Heart right ventricle (tissue), 16 donors: Measurements from ENCODE around the gene TMEM147. TPM values are rescaled to one million over a fixed set of nuclear protein-coding genes. Genes with fewer than 3 reads are reported as not detected.

Experiments used
- ATAC-seq, 8 donors: fragments of 200-7000 bp; cut with Tn5 transposase; one replicate each; pipeline ENCODE4 v1.9.1; 2020; ENCODE audit warnings: mild to moderate bottlenecking in 8 of 8, moderate library complexity in 8 of 8, moderate number of reproducible peaks in 1 of 8
- DNase-seq, 2 donors: peaks; one replicate each; pipeline ENCODE4 v3.0.0-alpha.2; 2020
- H3K27ac ChIP-seq, 10 donors: fragments of 200-600 bp; sonication (generic) in 2 of 10; one replicate each; pipeline versions ENCODE4 v1.5.0 to v1.8.0; 2020 to 2022; ENCODE audit warnings: mild to moderate bottlenecking in 3 of 10
- H3K27me3 ChIP-seq, 7 donors: fragments of 200-600 bp; one replicate each; pipeline ENCODE4 v1.8.0; 2021 to 2022; ENCODE audit warnings: mild to moderate bottlenecking in 2 of 7
- H3K36me3 ChIP-seq, 9 donors: fragments of 200-600 bp; sonication (generic) in 1 of 9; one replicate each; pipeline versions ENCODE4 v1.5.0 to v1.8.0; 2020 to 2022; ENCODE audit warnings: mild to moderate bottlenecking in 2 of 9
- H3K4me1 ChIP-seq, 9 donors: fragments of 200-600 bp; sonication (generic) in 1 of 9; one replicate each; pipeline versions ENCODE4 v1.5.0 to v1.8.0; 2020 to 2022; ENCODE audit warnings: mild to moderate bottlenecking in 4 of 9
- H3K4me3 ChIP-seq, 10 donors: fragments of 200-600 bp; sonication (generic) in 2 of 10; one replicate each; pipeline versions ENCODE4 v1.5.0 to v1.8.0; 2020 to 2022; ENCODE audit warnings: mild to moderate bottlenecking in 7 of 10, moderate library complexity in 2 of 10
- H3K9me3 ChIP-seq, 11 donors: fragments of 200-600 bp in 10 of 11; sonication (generic) in 2 of 11; one replicate each; pipeline versions ENCODE4 v1.5.0 to v1.8.0; 2013 to 2022; ENCODE audit warnings: mild to moderate bottlenecking in 2 of 11, control low read depth in 1 of 11, moderate library complexity in 1 of 11
- WGBS, 2 donors: extraction: QIAGEN DNeasy Blood & Tissue Kit; methylation state at CpG; one replicate each; pipeline ENCODE4 v1.1.7; 2013; ENCODE audit warnings: inconsistent platforms in 1 of 2; 5-methylcytosine and 5-hydroxymethylcytosine counted together
- intact Hi-C, 10 donors: fragments of 100-400 bp; cut with DNase I; formaldehyde crosslinking; loops; one replicate each; pipeline versions ENCODE4 v1.11.1 to v1.14.2; 2022
- polyA plus RNA-seq, 2 donors: library from polyadenylated mRNA; stranded (reverse); fragments of 200-250 nt; gene quantifications; one replicate each; pipeline ENCODE4 v1.2.3, GENCODE V29; 2013
- total RNA-seq, 10 donors: library from RNA; stranded (reverse); fragmentation: NEBNext Ultra II Directional in 3 of 10; extraction: Animal tissue kit (Norgen Biotek cat#: 25700) in 3 of 10; gene quantifications; one replicate each; pipeline versions ENCODE4 v1.2.1 to v1.2.4, GENCODE V29; 2021 to 2023
- TF ChIP-seq, protein P1 (sequence below), 9 donors: fragments of 200-600 bp; sonication (generic) in 2 of 9; IDR thresholded peaks; one replicate each; pipeline versions ENCODE4 v1.5.0 to v1.8.0; 2021 to 2022; ENCODE audit warnings: antibody characterized with exemption in 9 of 9, mild to moderate bottlenecking in 5 of 9, moderate library complexity in 1 of 9
- donor health status: Arrhythmogenic right ventricular cardiomyopathy.
- donor health status: ischemic (EF 13 %, LVEDD 7.1; RV severe dilation, severe dysfunction).
- donor health status: healthy with polysubstance abuse.
- donor health status: DM: no; HTN: yes; CAD: no.
- donor health status: DM: no; HTN: no; CAD: no.
- donor health status: ischemic (EF 25% LVEDD 6.9; RV normal size, moderate dysfunction).
- donor health status: ischemic (EF 25% LVEDD 5.7; RV mildly dilated, moderate dysfunction).
- donor health status: healthy.
- donor health status: DM: yes; HTN: yes; CAD: no.
- donor health status: Ischemic cardiomyopathy.
- donor health status: ischemic (EF 35%, LVEDD 5.7; RV mildly dilated, moderate dysfunction).
- donor health status: nonischemic (EF 11% LVEDD 7.7; RV severe dilation, severe dysfunction).
- donor health status: DM: yes; HTN: yes; CAD: no.
- donor health status: PGD.
- donor health status: ischemic (EF 29% LVEDD 5.4; RV normal size, mild dysfunction).
- donor health status: nonischemic (EF 23%, LVEDD 6.1; RV moderate dilation, normal function).

TMEM147 gene
- total and polyA plus RNA-seq, 12 donors = 62.8 to 229 (median 80.4) TPM

DNA sequence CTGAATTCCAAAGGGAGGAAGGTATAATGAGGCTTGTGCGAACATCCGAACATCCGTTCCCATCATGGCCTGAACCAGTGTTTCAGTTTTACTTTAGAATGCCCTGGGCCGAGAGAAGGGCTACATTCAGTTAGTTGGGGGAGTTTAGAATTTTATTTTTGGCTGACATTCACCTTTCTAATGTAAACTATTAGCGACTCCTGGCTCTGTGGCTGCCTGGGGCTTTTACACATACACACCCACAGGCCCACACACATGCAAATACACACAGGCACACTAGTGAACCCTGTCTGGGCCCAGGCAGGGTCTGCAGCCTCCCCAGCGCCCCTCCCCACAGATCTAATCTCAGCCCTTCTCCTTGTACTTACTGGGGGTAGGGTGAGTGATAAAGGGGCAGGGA lies 6.1 kb upstream of the TMEM147 start:
- H3K4me1 ChIP-seq = peaks cover 0 to 4% (median 1%) of the 10 kb centered on the region in 9 donors
- H3K27me3 ChIP-seq = peaks cover 0 to 10% (median 4%) of the 10 kb centered on the region in 7 donors
- no peak overlapping the region for H3K4me3 ChIP-seq
- no peaks in the 10 kb centered on the region for H3K9me3 ChIP-seq
- H3K27ac ChIP-seq = no peak overlapping the region
- no peak for DNase-seq
- WGBS, 2 donors = 84 to 86% methylated on average over 6 of the region's 6 CpGs
- no peak for ATAC-seq
- peaks cover 0 to 8% (median 0%) of the 10 kb centered on the region in 9 donors for H3K36me3 ChIP-seq
- TF ChIP-seq, protein P1, sequence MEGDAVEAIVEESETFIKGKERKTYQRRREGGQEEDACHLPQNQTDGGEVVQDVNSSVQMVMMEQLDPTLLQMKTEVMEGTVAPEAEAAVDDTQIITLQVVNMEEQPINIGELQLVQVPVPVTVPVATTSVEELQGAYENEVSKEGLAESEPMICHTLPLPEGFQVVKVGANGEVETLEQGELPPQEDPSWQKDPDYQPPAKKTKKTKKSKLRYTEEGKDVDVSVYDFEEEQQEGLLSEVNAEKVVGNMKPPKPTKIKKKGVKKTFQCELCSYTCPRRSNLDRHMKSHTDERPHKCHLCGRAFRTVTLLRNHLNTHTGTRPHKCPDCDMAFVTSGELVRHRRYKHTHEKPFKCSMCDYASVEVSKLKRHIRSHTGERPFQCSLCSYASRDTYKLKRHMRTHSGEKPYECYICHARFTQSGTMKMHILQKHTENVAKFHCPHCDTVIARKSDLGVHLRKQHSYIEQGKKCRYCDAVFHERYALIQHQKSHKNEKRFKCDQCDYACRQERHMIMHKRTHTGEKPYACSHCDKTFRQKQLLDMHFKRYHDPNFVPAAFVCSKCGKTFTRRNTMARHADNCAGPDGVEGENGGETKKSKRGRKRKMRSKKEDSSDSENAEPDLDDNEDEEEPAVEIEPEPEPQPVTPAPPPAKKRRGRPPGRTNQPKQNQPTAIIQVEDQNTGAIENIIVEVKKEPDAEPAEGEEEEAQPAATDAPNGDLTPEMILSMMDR (IDR thresholded peaks at IDR 0.05) = no peak
- intact Hi-C loops = no loop called here

DNA sequence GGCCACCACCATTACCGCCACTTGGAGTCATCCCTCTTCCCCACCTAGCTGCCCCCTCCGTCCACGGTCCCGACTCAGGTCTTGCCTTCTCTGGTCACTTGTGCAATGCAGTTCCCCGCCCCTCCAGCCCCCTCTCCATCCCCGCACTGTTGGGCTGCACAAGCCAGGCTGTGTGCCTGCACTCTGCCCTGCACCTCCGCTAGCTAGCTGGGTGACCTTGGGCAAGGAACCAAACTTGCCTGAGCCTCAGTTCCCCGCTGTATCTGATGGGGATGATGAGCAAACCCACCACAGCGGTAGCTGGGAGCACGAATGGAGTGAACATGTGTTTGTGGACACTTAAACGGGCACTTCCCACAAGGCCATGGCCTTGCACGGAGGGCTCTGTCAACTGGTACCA lies 5.6 kb upstream of the TMEM147 start:
- intact Hi-C loops = loop anchor here in 5 of 10 donors (10.0 kb wide), 3 partner anchors 105 to 395 kb away; partner anchors contain the start of genes KMT2B (in 3 of the 5), COX6B1 (in 1 of the 5), ETV2 (in 1 of the 5) and LRFN3 (in 1 of the 5)
- no peak overlapping the region for H3K4me3 ChIP-seq
- whole genome bisulfite sequencing, 2 donors = 93 to 96% methylated on average over 12 of the region's 12 CpGs
- H3K27ac ChIP-seq = no peak overlapping the region
- H3K36me3 ChIP-seq = peaks cover 0 to 8% (median 0%) of the 10 kb centered on the region in 9 donors
- H3K4me1 ChIP-seq = peaks cover 0 to 8% (median 6%) of the 10 kb centered on the region in 9 donors
- TF ChIP-seq, protein P1 (IDR thresholded peaks at IDR 0.05) = no peak
- ATAC-seq (no peak), DNase-seq (no peak)
- H3K27me3 ChIP-seq = peaks cover 0 to 5% (median 0%) of the 10 kb centered on the region in 7 donors
- H3K9me3 ChIP-seq = no peaks in the 10 kb centered on the region

DNA sequence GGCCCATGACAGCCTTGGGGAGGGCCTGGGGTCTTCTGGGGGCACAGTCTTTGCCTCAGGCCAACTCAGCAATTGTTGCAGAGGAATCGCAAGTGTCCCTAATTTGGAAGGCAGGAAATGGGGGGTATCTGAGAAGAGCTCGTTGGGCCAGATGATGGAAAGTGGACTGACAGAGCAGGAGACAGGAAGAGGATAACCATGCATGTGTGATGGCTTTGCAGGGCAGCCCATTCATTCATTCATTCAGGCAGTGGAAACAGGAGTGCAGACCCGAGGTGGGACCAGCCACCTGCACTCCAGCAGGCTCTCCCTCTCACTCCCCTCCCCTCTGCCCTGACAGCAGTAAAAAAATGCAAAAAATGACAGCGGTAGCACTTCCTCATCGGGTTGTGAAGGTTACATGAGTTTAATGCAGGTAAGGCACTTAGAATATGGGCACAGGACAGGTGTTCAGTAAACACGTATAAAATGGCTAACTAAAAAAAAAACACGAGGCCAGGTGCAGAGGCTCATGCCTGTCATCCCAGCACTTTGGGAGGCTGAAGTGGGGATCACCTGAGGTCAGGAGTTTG lies 5.0 kb upstream of the TMEM147 start:
- ATAC-seq = no peak
- Histone ChIP-seq H3K27ac (no peak overlapping the region), H3K27me3 (peaks cover 0 to 3% (median 0%) of the 10 kb centered on the region in 7 donors), H3K9me3 (no peaks in the 10 kb centered on the region), H3K36me3 (peaks cover 0 to 8% (median 0%) of the 10 kb centered on the region in 9 donors), H3K4me1 (peaks cover 0 to 9% (median 8%) of the 10 kb centered on the region in 9 donors), H3K4me3 (no peak overlapping the region)
- intact Hi-C loops = loop anchor here in 5 of 10 donors (10.0 kb wide), 3 partner anchors 104 to 394 kb away; partner anchors contain the start of genes KMT2B (in 3 of the 5), COX6B1 (in 1 of the 5), ETV2 (in 1 of the 5) and LRFN3 (in 1 of the 5)
- TF ChIP-seq, protein P1 (IDR thresholded peaks at IDR 0.05) = no peak
- WGBS, 2 donors = 83% methylated on average over 7 of the region's 7 CpGs
- no peak for DNase-seq

DNA sequence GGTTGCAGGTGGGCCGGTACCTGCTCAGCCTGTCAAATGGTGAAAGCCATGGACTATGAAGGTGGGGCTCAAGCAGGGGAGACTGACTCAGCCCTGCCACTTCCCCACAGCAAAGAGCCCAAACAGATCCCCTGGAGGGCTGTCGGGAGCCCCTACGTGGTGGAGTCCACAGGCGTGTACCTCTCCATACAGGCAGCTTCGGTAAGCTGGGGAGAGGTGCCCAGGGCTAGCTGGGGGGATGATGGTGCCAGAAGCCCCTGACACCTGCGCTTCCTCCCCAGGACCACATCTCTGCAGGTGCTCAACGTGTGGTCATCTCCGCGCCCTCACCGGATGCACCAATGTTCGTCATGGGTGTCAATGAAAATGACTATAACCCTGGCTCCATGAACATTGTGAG lies 3.2 kb upstream of the TMEM147 start:
- Histone ChIP-seq H3K4me1 (peaks cover 0 to 24% (median 21%) of the 10 kb centered on the region in 9 donors), H3K4me3 (no peak overlapping the region), H3K27me3 (no peaks in the 10 kb centered on the region), H3K36me3 (peaks cover 0 to 10% (median 0%) of the 10 kb centered on the region in 9 donors), H3K9me3 (no peaks in the 10 kb centered on the region), H3K27ac (no peak overlapping the region)
- TF ChIP-seq, protein P1 (IDR thresholded peaks at IDR 0.05) = no peak
- no peak for ATAC-seq
- 94% methylated on average over 11 of the region's 11 CpGs for WGBS, 2 donors
- intact Hi-C loops = loop anchor here in 5 of 10 donors (10.0 kb wide), 3 partner anchors 103 to 393 kb away; partner anchors contain the start of genes KMT2B (in 3 of the 5), COX6B1 (in 1 of the 5), ETV2 (in 1 of the 5) and LRFN3 (in 1 of the 5)
- no peak for DNase-seq
